ENCODE measurements around the gene SYPL1.

The SYPL1 gene

GRCh38 chr7:106065575-106066500, 46.3 kb downstream of the SYPL1 start:
- no peak for DNase-seq (ENCODE audit: low read depth)

- DNase-seq (ENCODE audit: low read depth) = no peak
These were observed 47.1 kb downstream of the SYPL1 start for GRCh38 chr7:106064771-106065574.

GRCh38 chr7:106064316-106064715, 47.8 kb downstream of the SYPL1 start:
- no peak for DNase-seq (ENCODE audit: low read depth)

- no peak for DNase-seq (ENCODE audit: low read depth)
These were observed 48.4 kb downstream of the SYPL1 start for GRCh38 chr7:106063692-106064091.

GRCh38 chr7:106063024-106063423, 49.1 kb downstream of the SYPL1 start:
- no peak for DNase-seq (ENCODE audit: low read depth)

- DNase-seq (ENCODE audit: low read depth) = no peak
These were observed 49.6 kb downstream of the SYPL1 start for GRCh38 chr7:106062521-106062931.

GRCh38 chr7:106062006-106062405, 50.1 kb downstream of the SYPL1 start:
- DNase-seq (ENCODE audit: low read depth) = no peak

GRCh38 chr7:106061301-106061979, 50.7 kb downstream of the SYPL1 start:
- DNase-seq (ENCODE audit: low read depth) = no peak

- no peak for DNase-seq (ENCODE audit: low read depth)
These were observed 51.7 kb downstream of the SYPL1 start for GRCh38 chr7:106060394-106060920.

GRCh38 chr7:106059556-106059955, 52.6 kb downstream of the SYPL1 start:
- DNase-seq (ENCODE audit: low read depth) = no peak

GRCh38 chr7:106058928-106059324, 53.2 kb downstream of the SYPL1 start:
- no peak for DNase-seq (ENCODE audit: low read depth)

- DNase-seq (ENCODE audit: low read depth) = no peak
These were observed 53.9 kb downstream of the SYPL1 start for GRCh38 chr7:106057962-106058927.

- DNase-seq (ENCODE audit: low read depth) = no peak
These were observed 54.7 kb downstream of the SYPL1 start for GRCh38 chr7:106057204-106057961.

GRCh38 chr7:106056513-106057203, 55.5 kb downstream of the SYPL1 start:
- DNase-seq (ENCODE audit: low read depth) = peak; percentile 44

- DNase-seq (ENCODE audit: low read depth) = no peak
These were observed 57.1 kb downstream of the SYPL1 start for GRCh38 chr7:106054971-106055532.

- no peak for DNase-seq (ENCODE audit: low read depth)
These were observed 57.8 kb downstream of the SYPL1 start for GRCh38 chr7:106054156-106054910.

- DNase-seq (ENCODE audit: low read depth) = no peak
These were observed 59.0 kb downstream of the SYPL1 start for GRCh38 chr7:106053109-106053508.

- no peak for DNase-seq (ENCODE audit: low read depth)
These were observed 59.4 kb downstream of the SYPL1 start for GRCh38 chr7:106052681-106053080.

- DNase-seq (ENCODE audit: low read depth) = no peak
These were observed 61.4 kb downstream of the SYPL1 start for GRCh38 chr7:106050746-106051117.

Data from stimulated activated CD8-positive, alpha-beta memory T cell treated with anti-CD3 and anti-CD28 coated beads, Interleukin-4, amount 100 ng/mL, for 24 hours (primary cell).